Stimulated activated CD8-positive, alpha-beta memory T cell treated with anti-CD3 and anti-CD28 coated beads, Interleukin-15, amount 100 ng/mL, for 1 hour (primary cell): ENCODE data around the gene NEURL1.
"Not testable (repeated sequence)": the region's sequence is repeated elsewhere in the genome, so short reads cannot be mapped to it uniquely, and the experiment has no call there.

Source experiments
- DNase-seq: peaks from one replicate; pipeline ENCODE4 v3.0.0-alpha.2; 2020; ENCODE audit warnings: low read depth

Gene NEURL1

DNA sequence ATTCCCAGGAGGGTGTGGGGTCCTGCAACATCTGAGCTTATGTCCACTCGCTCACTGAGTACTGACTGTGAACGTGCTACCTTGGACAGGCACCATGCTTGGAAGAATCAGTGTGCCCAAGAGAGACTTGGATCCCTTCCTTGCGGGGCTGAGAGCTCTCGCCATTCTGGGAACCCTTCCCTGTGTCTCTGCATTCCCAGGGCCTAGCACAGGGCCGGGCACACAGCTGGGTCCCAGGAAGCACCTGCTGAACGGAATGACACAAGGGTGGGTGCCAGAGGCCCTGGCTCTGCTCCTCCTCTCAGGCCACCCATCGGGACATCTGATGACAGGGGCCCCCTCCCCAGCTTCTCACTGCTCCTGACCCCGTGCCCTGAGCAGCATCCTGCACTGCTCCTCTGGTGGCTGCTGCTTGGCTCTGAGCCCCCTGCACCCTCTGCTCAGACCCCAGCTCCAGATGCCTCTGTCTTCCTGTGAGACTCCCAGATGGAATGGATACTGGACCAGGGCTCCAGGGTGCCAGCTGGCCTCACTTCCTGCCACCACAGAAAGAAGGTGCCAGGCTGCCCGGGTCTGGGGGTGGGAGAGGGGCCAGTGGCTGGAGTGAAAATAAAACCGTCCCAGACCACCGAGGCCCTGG, 129.6 kb downstream of the NEURL1 start:
- DNase-seq, result no peak

DNA sequence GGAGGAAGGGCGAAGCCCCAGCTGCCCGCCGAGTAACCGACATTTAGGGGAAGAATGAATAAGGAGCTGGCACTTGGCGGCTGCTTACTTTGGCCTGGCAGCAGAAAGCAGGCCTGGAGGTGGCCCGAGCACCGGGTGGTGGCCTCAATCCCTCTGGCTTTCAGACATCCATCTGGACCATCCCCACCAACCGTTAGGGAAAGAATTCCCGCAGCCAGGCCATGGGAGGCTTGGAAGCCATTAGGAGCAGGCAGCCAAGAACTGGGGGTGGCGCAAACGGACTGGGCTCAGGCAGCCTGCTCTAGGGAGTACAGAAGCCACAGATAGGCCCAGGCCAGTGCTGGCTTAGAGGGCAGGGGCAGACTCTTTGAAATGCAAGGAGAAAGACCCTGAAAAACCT, 132.7 kb downstream of the NEURL1 start:
- no peak for DNase-seq

DNA sequence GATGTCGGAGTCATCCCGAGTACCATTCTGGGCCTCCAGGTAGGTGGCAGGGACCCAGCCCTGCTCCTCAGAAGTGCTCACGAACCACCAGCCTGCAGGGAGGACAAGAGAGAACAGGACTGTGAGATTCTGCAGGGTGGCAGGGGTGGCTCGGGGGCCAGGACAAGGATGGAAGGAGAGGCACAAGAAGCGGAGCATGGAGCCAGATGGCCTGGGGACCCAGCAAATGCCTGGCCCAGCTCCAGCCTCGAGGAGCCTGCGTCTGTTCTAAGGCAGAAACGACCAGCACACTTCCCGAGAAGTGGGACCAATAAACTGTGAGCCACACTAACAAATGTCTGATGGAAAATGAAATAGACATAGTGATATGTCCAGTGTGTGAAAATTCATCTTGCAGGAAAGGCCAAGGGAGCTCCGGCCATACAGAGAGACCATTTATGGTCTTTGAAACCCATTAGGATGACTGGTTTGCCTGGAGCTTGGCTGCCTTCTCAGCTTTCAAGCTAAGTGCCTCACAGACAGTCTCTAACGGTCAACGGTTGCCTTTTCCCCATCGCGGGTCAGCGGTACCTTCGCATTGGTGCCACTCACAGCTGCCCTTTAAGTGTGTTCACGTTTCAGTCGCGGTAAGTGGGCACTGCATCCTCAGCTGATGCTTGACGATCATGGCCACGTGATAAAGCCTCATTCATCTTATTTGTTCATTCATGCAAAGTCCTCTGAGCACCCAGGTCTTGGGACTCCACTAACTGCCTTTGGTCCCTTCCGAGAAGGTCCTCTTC, 133.8 kb downstream of the NEURL1 start:
- no peak for DNase-seq

DNA sequence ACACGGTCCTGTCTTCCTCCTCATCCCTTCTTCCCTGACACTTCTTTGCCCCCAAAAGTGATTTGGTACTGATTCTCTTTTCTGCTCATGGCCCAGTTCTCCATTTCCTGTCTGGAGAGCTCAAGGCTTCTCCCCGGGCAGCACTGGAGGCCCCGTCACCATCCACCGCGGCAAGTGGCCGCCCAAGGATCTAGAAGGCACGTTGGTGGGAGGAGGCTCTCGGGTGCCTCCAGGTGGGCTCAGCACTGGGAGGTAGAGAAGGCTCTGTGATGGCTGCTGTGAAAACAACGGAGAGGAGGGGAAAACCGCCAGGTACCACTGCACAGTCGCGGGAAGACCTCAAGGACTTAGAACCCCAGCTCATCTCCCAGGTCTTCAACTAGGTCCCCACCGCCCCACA, 134.4 kb downstream of the NEURL1 start:
- no peak for DNase-seq

DNA sequence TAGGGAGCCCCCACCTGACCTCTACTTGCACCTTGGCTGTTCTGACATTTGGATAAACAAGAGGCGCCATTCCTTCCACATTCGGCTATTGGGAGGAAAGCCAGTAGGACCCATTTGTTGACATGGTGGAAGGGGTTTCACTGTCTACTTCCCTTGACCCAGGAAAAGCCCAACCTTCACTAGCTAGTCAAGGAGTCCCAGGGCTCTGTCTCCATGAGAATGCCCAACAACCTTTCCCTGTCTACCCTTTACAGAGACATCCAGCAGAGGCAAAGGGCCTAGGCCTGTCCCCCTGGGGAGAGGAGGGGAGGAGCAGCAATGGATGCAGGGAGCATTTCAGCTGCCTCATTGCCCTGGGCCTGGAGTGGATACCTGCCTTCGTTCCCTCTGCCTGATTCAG, 136.1 kb downstream of the NEURL1 start:
- DNase-seq, result no peak

DNA sequence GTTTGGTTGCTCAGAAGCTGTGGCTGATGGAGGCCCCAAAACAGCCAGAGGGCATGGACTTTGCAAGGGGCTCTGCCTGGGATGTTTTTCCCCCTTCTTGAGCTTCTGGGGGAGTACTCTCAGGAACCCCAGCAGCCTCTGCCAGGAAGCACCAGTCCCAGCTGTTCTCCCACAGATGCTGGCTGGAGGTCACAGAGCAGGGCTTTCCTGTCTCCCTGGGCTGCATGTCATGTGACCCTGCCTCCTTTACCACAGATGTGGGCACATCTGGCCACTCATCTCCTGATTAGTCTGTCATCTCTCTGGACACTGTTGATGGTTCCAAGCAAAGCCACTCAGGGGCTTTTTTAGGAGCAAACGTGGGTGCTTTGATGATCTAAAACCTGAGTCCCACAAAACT, 136.7 kb downstream of the NEURL1 start:
- no peak for DNase-seq

DNA sequence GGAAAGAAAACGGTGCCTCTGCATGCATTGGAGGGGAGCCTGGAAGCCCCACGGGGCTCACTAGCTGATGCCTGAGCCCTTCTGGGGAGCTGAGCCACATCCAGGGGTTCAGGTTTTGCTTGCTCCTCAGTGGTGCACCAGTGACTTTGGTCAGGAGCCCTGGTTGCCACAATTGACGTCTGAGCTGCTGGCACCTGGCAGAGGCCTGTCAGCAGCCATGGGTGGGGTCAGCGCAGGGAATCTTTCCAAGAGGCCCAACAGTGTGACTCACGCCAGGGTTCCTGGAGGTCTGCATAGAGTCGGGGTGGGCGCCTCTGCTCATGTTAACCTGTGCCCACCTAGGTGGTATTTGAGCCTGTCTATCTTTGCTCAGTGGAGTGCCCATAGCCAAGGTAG, 138.7 kb downstream of the NEURL1 start:
- DNase-seq, result no peak

DNA sequence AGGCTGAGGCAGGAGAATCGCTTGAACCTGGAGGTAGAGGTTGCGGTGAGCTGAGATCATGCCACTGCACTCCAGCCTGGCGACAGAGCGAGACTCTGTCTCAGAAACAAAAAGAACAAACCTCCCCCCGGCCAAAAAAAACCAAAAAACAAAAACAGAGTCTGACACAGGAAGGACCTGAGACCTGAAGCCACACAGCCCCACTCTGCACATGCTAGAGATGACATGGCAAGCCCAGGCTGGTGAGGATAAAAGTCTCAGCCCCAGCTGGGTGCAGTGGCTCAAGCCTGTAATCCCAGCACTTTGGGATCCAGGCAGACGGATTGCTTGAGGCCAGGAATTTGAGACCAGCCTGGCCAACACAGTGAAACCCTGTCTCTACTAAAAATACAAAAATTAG, 139.4 kb downstream of the NEURL1 start:
- not testable (repeated sequence) for DNase-seq

DNA sequence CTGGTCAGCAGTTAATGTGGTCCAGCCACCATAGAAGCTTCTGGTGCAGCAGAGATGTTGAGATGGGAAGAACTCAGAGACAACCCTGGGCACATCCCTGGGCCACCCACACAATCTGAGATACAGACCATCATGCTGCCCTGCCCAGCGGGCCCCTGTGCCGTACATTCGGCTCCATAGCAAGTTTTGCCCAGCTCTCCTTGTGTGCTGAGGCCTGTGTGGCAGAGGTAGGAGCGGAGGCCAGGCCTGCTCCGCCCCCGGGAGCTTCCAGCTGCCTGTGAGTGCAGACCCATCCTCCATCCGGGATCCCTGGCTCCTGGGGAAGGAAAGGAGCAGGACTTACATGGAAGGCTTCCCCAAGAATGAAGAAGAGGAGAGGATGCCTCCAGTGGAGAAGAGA, 140.3 kb downstream of the NEURL1 start:
- no peak for DNase-seq

DNA sequence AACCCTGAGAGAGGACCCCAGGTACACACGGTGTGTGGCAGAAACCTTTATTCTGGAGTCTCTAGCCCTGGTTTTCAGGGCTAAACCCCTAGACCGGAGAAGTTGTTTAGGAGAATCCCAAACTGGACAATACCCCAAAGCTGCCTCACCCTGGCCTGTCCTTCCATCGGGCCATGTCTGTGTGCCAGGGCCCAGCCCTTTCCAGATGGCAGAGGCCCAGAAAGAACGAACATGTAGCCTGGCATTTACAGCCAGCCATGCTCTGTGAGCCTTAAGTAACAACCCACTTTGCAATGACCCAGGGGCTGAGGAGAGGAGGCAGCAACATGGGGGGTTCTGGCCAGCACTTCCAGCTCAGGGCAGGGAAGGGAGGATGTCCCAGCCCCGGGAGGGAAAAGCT, 142.1 kb downstream of the NEURL1 start:
- no peak for DNase-seq

DNA sequence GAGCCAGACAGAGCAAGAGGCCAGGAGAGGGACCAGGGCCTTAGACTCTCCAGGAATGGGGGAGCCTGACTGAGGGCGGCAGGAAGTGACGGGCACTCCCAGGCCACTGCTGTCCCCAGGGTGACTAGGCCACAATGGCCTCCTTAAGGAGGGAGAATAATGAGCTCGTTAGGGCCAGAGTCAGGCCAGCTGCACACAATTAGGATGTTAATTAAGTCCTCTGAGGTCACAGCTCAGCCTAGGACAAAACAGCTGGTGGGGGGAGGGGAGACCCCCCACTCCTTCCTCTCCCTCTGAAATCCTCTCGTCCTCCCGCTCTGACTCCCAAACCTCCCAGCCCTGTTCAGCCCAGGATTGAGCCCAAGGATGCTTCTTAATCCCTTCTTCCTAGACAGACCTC, 143.0 kb downstream of the NEURL1 start:
- no peak for DNase-seq

DNA sequence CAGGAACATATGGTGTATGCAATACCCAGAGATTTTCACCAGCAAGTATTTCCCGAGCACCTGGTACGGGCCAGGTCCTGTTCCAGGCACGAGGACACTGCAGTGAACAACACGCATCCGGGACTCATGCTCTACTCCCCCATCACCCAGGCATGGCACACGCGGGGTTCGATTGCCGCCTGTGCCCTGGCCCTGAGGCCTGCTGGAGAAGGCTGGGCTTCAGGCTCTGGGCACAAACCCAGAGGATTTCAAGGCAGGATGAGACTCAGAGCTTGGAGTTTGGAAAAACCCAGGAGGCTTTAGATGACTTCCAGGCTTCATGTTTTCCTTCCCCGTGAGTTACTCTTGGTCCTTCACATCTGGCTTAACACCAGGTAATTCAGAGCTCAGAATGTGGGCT, 143.5 kb downstream of the NEURL1 start:
- no peak for DNase-seq

DNA sequence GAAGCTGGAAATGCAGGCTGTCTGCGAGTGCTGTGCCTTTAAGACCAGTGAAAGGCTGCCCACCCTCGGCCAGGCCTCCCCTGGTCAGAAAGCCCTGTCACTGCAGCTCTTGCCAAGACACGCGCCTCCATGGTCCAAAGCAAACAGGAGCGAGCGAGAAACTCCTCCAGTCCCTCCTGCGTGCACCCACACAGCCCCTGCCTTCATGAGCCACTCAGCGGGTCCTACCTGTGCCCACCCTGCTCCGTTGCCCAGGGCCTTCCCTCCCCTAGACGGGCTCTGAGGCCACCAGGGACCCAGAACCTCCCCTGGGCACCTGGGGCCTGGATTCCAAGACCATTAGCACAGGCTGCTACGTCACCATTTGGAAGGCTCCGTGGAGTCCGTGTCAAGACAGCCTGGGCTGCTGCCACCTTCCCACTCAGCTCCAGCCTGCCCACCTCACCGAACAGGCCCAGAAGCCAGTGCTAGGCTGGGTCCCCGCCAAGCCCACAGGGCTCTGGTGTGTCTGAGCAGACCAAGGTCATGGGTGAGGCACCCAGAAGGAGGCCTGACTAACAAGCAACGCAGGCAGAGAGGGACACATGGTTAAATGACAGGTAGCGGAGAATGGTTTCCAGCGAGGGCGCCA, 144.5 kb downstream of the NEURL1 start:
- DNase-seq, result no peak

DNA sequence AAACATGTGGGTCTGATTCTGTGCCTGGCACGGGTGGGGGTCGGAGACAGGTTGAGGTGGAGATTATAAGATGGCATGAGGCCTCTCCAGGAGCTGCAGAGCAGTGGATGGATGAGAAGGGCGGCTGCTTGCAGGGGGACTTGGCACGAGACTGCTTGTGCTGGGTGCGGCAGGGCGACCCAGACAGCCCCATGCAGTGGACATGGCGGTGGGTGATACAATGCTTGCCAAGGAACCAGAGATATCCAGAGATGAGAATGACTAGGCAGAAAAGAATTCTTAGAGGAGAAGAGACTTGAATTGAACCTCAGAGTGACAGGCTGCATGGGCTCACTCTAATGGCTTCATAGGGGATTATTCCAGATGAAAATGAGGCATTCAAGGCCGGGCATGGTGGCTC, 145.4 kb downstream of the NEURL1 start:
- DNase-seq, result no peak

DNA sequence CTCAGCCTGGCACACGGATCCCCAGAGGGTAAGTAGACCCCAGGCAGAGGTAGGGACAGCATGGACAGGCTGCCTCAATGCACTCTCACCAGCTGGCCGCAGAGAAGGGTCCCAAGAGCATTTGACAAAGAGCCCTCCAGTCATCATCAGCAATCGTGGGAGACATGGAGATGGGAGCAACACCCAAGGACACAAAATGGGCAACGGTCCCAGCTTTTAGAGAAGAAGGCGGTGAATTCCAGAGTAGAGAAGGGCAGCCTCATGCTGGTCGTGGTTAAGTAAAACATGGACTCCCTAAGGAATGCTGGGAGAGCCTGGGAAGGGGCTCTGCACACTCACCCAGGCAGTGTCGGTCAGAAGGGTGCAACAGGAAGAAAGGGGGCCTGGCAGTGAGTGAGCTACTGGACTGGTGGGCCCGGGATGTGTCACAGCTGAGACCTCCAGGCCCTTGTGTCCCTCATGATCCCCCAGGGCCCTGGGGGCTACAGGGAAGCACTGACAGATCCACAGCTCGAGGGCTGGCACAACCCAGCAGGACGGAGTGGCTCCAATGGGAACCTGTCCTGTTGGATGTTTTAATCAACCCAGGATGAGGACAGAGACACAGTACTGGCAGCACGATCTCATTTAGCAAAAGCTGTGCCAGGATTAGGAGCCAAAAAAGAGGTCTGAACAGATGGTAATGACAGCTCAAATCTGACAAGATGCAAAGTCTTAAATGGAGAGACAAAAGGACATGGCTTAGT, 147.1 kb downstream of the NEURL1 start:
- no peak for DNase-seq

DNA sequence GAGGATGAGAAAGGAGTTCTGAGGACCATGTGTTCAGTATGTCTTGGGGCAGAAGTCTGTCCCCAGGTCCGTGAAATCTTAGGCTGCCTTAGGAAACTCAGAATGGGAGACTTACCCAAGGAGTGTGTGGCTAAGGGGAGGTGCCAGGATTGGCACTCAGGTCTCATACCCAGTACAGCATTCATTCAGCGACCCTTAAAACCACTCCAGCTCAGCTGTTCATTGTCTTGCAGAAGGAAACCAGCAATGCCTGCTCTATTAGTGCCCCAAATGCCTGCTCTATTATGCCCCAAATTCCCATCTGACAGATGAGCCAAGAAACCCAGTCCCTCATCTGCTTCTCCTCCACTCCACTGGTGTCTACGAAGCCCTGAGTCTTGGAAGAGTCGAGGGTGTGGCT, 147.8 kb downstream of the NEURL1 start:
- DNase-seq, result no peak
